Endothelial cell of umbilical vein (primary cell): Measurements from ENCODE around the gene RRM2. TPM values are rescaled to one million over a fixed set of nuclear protein-coding genes. Genes with fewer than 3 reads are reported as not detected.

Experiments used
- BruUV-seq: library from RNA; stranded (reverse); fragments of 400-500 nt; replicated peaks from 2 replicates; lab custom pipeline; 2021; lab: Mats Ljungman, UMichigan
- CTCF ChIA-PET: fragments of 300-600, 350-600 bp; sonication (Branson Sonifier 250); formaldehyde crosslinking; loops from one replicate; lab custom pipeline; 2021; ENCODE audit warnings: antibody characterized with exemption, inconsistent platforms; lab: Charles Lee
- POLR2A ChIA-PET: fragments of 300-600, 350-600 bp; sonication (Branson Sonifier 250); formaldehyde crosslinking; loops from one replicate; lab custom pipeline; 2021; ENCODE audit warnings: antibody characterized with exemption, inconsistent platforms; lab: Charles Lee
- DNase-seq: peaks from one replicate; pipeline ENCODE4 v3.0.0-alpha.2; 2011; ENCODE audit warnings: low read depth, low spot score
- FAIRE-seq: peaks from 2 replicates; lab custom pipeline; 2011; peaks lifted over from hg19 to GRCh38; lab: Jason Lieb, UNC
- H2AFZ ChIP-seq: 2 replicates; pipeline ENCODE4 v1.6.0; 2012; ENCODE audit warnings: low read depth, low read length, control low read depth, inconsistent platforms
- H3K27ac ChIP-seq: 2 replicates; pipeline ENCODE4 v1.5.1; 2011; ENCODE audit warnings: low read depth, mild to moderate bottlenecking, control low read depth, low read length, moderate library complexity; ENCODE audit not compliant: insufficient read depth
- H3K27me3 ChIP-seq, 2 experiments: 2 replicates each; pipeline versions ENCODE4 v1.6.0 to v1.6.1; 2011; ENCODE audit warnings: low read length in 2 of 2, mixed read lengths in 1 of 2; ENCODE audit not compliant: control insufficient read depth in 2 of 2, insufficient read depth in 2 of 2
- H3K36me3 ChIP-seq, 2 experiments: 2 replicates in 1 of 2; 3 replicates in 1 of 2; pipeline ENCODE4 v1.5.1; 2011; ENCODE audit warnings: low read length in 2 of 2, mild to moderate bottlenecking in 1 of 2, moderate library complexity in 1 of 2; ENCODE audit not compliant: control insufficient read depth in 2 of 2, insufficient read depth in 2 of 2; ENCODE audit errors: extremely low read depth in 1 of 2
- H3K4me1 ChIP-seq: 3 replicates; pipeline ENCODE4 v1.5.1; 2011; ENCODE audit warnings: mild to moderate bottlenecking, low read length; ENCODE audit not compliant: control insufficient read depth, insufficient read depth; ENCODE audit errors: extremely low read depth
- H3K4me2 ChIP-seq: 2 replicates; pipeline ENCODE4 v1.6.1; 2011; ENCODE audit warnings: low read length, control low read depth, mixed read lengths; ENCODE audit not compliant: insufficient read depth
- H3K4me3 ChIP-seq, 3 experiments: fragments of 200-600 bp in 1 of 3; sonication (generic), shearing (Covaris generic) in 1 of 3; replicated peaks in 1 of 3; 2 replicates each; pipeline ENCODE4 v1.5.1; 2011 to 2016; ENCODE audit warnings: control low read depth in 3 of 3, low read length in 3 of 3, mild to moderate bottlenecking in 2 of 3, inconsistent platforms in 1 of 3, low read depth in 1 of 3, moderate library complexity in 1 of 3; ENCODE audit not compliant: insufficient read depth in 1 of 3
- H3K79me2 ChIP-seq: 2 replicates; pipeline ENCODE4 v1.6.0; 2012; ENCODE audit warnings: low read length, inconsistent platforms; ENCODE audit not compliant: control insufficient read depth, insufficient read depth
- H3K9ac ChIP-seq: replicated peaks from 2 replicates; pipeline ENCODE3; 2011; ENCODE audit warnings: low read length, control low read depth; ENCODE audit not compliant: insufficient read depth; ENCODE audit errors: extremely low read depth
- H3K9me1 ChIP-seq: replicated peaks from 3 replicates; pipeline ENCODE4 v1.6.0; 2011; ENCODE audit warnings: mild to moderate bottlenecking, low read length; ENCODE audit not compliant: control insufficient read depth, insufficient read depth; ENCODE audit errors: extremely low read depth
- H3K9me3 ChIP-seq: replicated peaks from 2 replicates; pipeline ENCODE4 v1.5.1; 2012; ENCODE audit warnings: low read length, inconsistent platforms; ENCODE audit not compliant: control insufficient read depth, insufficient read depth
- H4K20me1 ChIP-seq: replicated peaks from 2 replicates; pipeline ENCODE3; 2011; ENCODE audit warnings: mild to moderate bottlenecking, low read length; ENCODE audit not compliant: control insufficient read depth, insufficient read depth; ENCODE audit errors: extremely low read depth
- EZH2 ChIP-seq: IDR thresholded peaks from 2 replicates; pipeline ENCODE4 v1.6.1; 2012; ENCODE audit warnings: borderline replicate concordance, low read depth, mild to moderate bottlenecking, moderate library complexity, low read length, inconsistent platforms; ENCODE audit not compliant: severe bottlenecking
- FOS ChIP-seq: IDR thresholded peaks from 2 replicates; pipeline ENCODE4 v1.6.1; 2011; ENCODE audit warnings: mild to moderate bottlenecking, low read length, moderate library complexity, borderline replicate concordance; ENCODE audit not compliant: insufficient read depth
- GATA2 ChIP-seq: IDR thresholded peaks from 2 replicates; pipeline ENCODE4 v1.7.0; 2011; ENCODE audit warnings: low read depth, mild to moderate bottlenecking, moderate library complexity, mixed read lengths, low read length; ENCODE audit not compliant: insufficient read length, insufficient read depth
- MYC ChIP-seq: IDR thresholded peaks from one replicate; pipeline ENCODE4 v1.6.1; 2011; ENCODE audit warnings: mild to moderate bottlenecking, low read depth, low read length
- POLR2A ChIP-seq: IDR thresholded peaks from 2 replicates; pipeline ENCODE4 v1.6.1; 2012; ENCODE audit warnings: low read depth, mild to moderate bottlenecking, control low read depth, low read length
- POLR2AphosphoS5 ChIP-seq: IDR thresholded peaks from 2 replicates; pipeline ENCODE4 v1.6.1; 2012; ENCODE audit warnings: low read depth, mild to moderate bottlenecking, control low read depth, low read length, moderate library complexity; ENCODE audit not compliant: insufficient read depth
- dilution Hi-C: fragments of 300-500 bp; cut with MboI; formaldehyde crosslinking; loops from one replicate; pipeline ENCODE4 v1.15.0; 2019; ENCODE audit warnings: low sequenced_read_pairs; ENCODE audit not compliant: extremely low pct_ligation_motif_present
- intact Hi-C: fragments of 100-400 bp; cut with micrococcal nuclease; formaldehyde crosslinking; loops from one replicate; pipeline ENCODE4 v1.10.0; 2022
- polyA plus RNA-seq, 4 experiments: library from polyadenylated mRNA; depleted of rRNA in 3 of 4; stranded (reverse) in 3 of 4; unstranded in 1 of 4; fragments of >200 nt; gene quantifications; 2 replicates each; pipeline versions ENCODE4 v1.2.1 to v1.2.3, GENCODE V29; 2011 to 2012; ENCODE audit warnings: missing spikeins in 1 of 4
- total RNA-seq: library from RNA; stranded (reverse); gene quantifications from 2 replicates; pipeline ENCODE4 v1.2.3, GENCODE V29; 2021

RRM2 gene
- total and polyA plus RNA-seq, 2 donors (not counting 3 experiments of a cell fraction or from before 2014, with no cell fraction given), result 40.9 to 246 TPM

- TF ChIP-seq FOS (no peak), POLR2A (no peak), EZH2 (no peak), GATA2 (no peak), MYC (no peak)
- Histone ChIP-seq H3K9me1 (no peaks in the 10 kb centered on the region), H3K9me3 (no peaks in the 10 kb centered on the region), H3K4me1 (peaks cover 21% of the 10 kb centered on the region), H3K9ac (no peak overlapping the region), H3K4me3 (no peak overlapping the region), H3K4me2 (no peak overlapping the region), H3K27me3 (no peaks in the 10 kb centered on the region), H4K20me1 (no peaks in the 10 kb centered on the region), H2AFZ (no peak overlapping the region), H3K27ac (no peak overlapping the region), H3K79me2 (no peaks in the 10 kb centered on the region), H3K36me3 (no peaks in the 10 kb centered on the region)
- DNase-seq, result no peak
- ChIA-PET CTCF (no interaction called here), POLR2A (interaction anchor here (0.6 kb wide), 1 partner anchor 19 kb away, joined by 6 read pairs; no protein-coding TSS in a partner anchor)
- no TSS peak for BruUV-seq
- dilution Hi-C loops (no loop called here), intact Hi-C loops (no loop called here)
- FAIRE-seq, result no peak
Measured at GRCh38 chr2:10173258-10174005, 50.9 kb downstream of the RRM2 start.

- Histone ChIP-seq H3K4me2 (no peak overlapping the region), H2AFZ (no peak overlapping the region), H3K27ac (no peak overlapping the region), H4K20me1 (no peaks in the 10 kb centered on the region), H3K79me2 (no peaks in the 10 kb centered on the region), H3K9me3 (no peaks in the 10 kb centered on the region), H3K9me1 (no peaks in the 10 kb centered on the region), H3K27me3 (no peaks in the 10 kb centered on the region), H3K9ac (no peak overlapping the region), H3K4me1 (peaks cover 19% of the 10 kb centered on the region), H3K4me3 (no peak overlapping the region), H3K36me3 (no peaks in the 10 kb centered on the region)
- POLR2A ChIA-PET, result interaction anchor here (0.6 kb wide), 1 partner anchor 20 kb away, joined by 6 read pairs; no protein-coding TSS in a partner anchor
- no peak for FAIRE-seq
- DNase-seq, result no peak
- intact Hi-C loops, result no loop called here
- BruUV-seq, result no TSS peak
- dilution Hi-C loops, result no loop called here
- CTCF ChIA-PET, result no interaction called here
- TF ChIP-seq POLR2AphosphoS5 (no peak), MYC (no peak)
Measured at GRCh38 chr2:10174173-10174572, 51.6 kb downstream of the RRM2 start.
